ENCODE measurements around the gene MED4.

- TF ChIP-seq CTCF (IDR thresholded peaks at IDR 0.05) (no peak), POLR2A (IDR thresholded peaks at IDR 0.05) (no peak)
Measured at GRCh38 chr13:48055712-48056111, 39.2 kb downstream of the MED4 start.
